ENCODE measurements around the gene GALE. TPM values are rescaled to one million over a fixed set of nuclear protein-coding genes. Genes with fewer than 3 reads are reported as not detected.
"Not testable (repeated sequence)": the region's sequence is repeated elsewhere in the genome, so short reads cannot be mapped to it uniquely, and the experiment has no call there.

Gene GALE
- 25.3 TPM in 2 replicates for total RNA-seq

GRCh38 chr1:23800400-23801337, at the start of gene GALE:
Gene GALE (minus strand): TSS chr1:23800754. CDS start chr1:23799007, 1,747 bp downstream.
- intact Hi-C loops (cut with micrococcal nuclease): loop anchor here (1.0 to 5.0 kb wide), 4 partner anchors 9 to 182 kb away; partner anchors contain the start of genes HMGCL, LYPLA2, PNRC2 and SRSF10

GRCh38 chr1:23848673-23849616, 48.4 kb upstream of the GALE start:
- intact Hi-C loops (cut with micrococcal nuclease): no loop called here

- intact Hi-C loops (cut with micrococcal nuclease): not testable (repeated sequence)
These were observed 47.0 kb upstream of the GALE start for GRCh38 chr1:23847482-23848095.

GRCh38 chr1:23845163-23845562, 44.6 kb upstream of the GALE start:
- intact Hi-C loops (cut with micrococcal nuclease): no loop called here

GRCh38 chr1:23843644-23844043, 43.1 kb upstream of the GALE start:
- intact Hi-C loops (cut with micrococcal nuclease): no loop called here

- intact Hi-C loops (cut with micrococcal nuclease): loop anchor here (2.0 kb wide), 1 partner anchor 14 kb away; the partner anchor contains the start of gene HMGCL
These were observed 37.9 kb upstream of the GALE start for GRCh38 chr1:23838401-23838866.

GRCh38 chr1:23837908-23838307, 37.4 kb upstream of the GALE start:
- intact Hi-C loops (cut with micrococcal nuclease): loop anchor here (2.0 kb wide), 1 partner anchor 13 kb away; the partner anchor contains the start of gene HMGCL

- intact Hi-C loops (cut with micrococcal nuclease): no loop called here
These were observed 35.5 kb upstream of the GALE start for GRCh38 chr1:23836037-23836436.

- intact Hi-C loops (cut with micrococcal nuclease): not testable (repeated sequence)
These were observed 33.6 kb upstream of the GALE start for GRCh38 chr1:23834156-23834555.

GRCh38 chr1:23827717-23828116, 27.2 kb upstream of the GALE start:
- intact Hi-C loops (cut with micrococcal nuclease): loop anchor here (5.0 kb wide), 1 partner anchor 40 kb away; the partner anchor contains the start of gene FUCA1

- intact Hi-C loops (cut with micrococcal nuclease): loop anchor here (5.0 kb wide), 1 partner anchor 41 kb away; the partner anchor contains the start of gene FUCA1
These were observed 26.0 kb upstream of the GALE start for GRCh38 chr1:23826590-23826989.

- intact Hi-C loops (cut with micrococcal nuclease): loop anchor here (1.0 to 5.0 kb wide), 5 partner anchors 13 to 154 kb away; partner anchors contain the start of genes FUCA1, GALE, PITHD1 and SRSF10
These were observed 25.4 kb upstream of the GALE start for GRCh38 chr1:23825762-23826522.

- intact Hi-C loops (cut with micrococcal nuclease): loop anchor here (1.0 to 5.0 kb wide), 5 partner anchors 14 to 155 kb away; partner anchors contain the start of genes FUCA1, GALE, PITHD1 and SRSF10
These were observed 24.7 kb upstream of the GALE start, which contains the start of gene HMGCL for GRCh38 chr1:23825076-23825761. Gene HMGCL (minus strand): TSS chr1:23825429. CDS start chr1:23825415, 14 bp downstream.

- intact Hi-C loops (cut with micrococcal nuclease): loop anchor here (1.0 to 5.0 kb wide), 5 partner anchors 14 to 156 kb away; partner anchors contain the start of genes FUCA1, GALE, PITHD1 and SRSF10
These were observed 24.1 kb upstream of the GALE start for GRCh38 chr1:23824711-23825075.

GRCh38 chr1:23823767-23824166, 23.2 kb upstream of the GALE start:
- intact Hi-C loops (cut with micrococcal nuclease): loop anchor here (2.0 kb wide), 2 partner anchors 15 to 45 kb away; partner anchors contain the start of gene PITHD1

GRCh38 chr1:23817633-23818032, 17.1 kb upstream of the GALE start:
- intact Hi-C loops (cut with micrococcal nuclease): no loop called here

- intact Hi-C loops (cut with micrococcal nuclease): no loop called here
These were observed 16.4 kb upstream of the GALE start for GRCh38 chr1:23816906-23817305.

GRCh38 chr1:23816361-23816760, 15.8 kb upstream of the GALE start:
- intact Hi-C loops (cut with micrococcal nuclease): no loop called here

GRCh38 chr1:23814016-23814415, 13.5 kb upstream of the GALE start:
- intact Hi-C loops (cut with micrococcal nuclease): no loop called here

Measured in T-helper 2 cell treated with Interferon-gamma antibody and Interleukin-4, amounts not matched to agents 100 ng/mL and 5 ng/mL, for 36 hours (primary cell).